ENCODE results near the gene LRRC52.

DNA sequence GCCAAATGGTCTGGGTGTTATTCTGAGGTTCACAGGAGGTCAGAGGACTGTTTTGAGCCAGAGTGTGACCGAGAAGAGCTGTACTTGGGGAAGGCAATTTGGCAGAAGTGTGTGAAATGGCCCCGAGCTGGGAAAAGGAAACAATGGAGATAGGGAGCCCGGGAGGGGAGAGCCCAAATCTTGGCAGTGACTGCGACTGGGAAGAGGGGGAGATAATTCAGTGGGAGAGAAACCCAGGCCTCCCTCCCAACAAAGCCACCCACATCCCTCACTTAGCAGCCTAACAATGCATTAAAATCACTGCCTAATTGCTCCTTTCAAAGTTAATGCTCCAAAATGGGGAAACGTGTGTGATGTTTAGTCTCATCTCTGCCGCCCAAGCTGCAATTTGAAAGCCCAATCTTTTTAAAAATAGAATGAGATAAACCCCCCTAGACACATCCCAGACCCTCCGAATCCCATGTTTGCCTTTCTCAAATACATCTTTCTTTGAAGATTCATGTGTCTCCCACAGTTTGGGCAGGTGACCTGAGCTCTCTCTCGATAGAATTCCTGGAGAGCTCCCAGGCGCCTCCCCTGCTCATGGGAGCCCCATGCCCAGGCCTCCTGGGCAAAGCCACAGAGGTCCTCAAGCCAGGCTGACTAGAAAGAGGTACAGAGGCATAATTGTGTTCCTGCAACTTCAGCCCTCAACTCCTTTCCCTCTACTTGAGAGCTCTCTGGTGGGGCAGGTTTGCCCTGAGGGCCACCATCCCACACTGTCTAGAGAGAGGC is 17.3 kb downstream of the LRRC52 start:
- no peak for TF ChIP-seq POLR2A (IDR thresholded peaks at IDR 0.05)
- TF ChIP-seq, protein P1, sequence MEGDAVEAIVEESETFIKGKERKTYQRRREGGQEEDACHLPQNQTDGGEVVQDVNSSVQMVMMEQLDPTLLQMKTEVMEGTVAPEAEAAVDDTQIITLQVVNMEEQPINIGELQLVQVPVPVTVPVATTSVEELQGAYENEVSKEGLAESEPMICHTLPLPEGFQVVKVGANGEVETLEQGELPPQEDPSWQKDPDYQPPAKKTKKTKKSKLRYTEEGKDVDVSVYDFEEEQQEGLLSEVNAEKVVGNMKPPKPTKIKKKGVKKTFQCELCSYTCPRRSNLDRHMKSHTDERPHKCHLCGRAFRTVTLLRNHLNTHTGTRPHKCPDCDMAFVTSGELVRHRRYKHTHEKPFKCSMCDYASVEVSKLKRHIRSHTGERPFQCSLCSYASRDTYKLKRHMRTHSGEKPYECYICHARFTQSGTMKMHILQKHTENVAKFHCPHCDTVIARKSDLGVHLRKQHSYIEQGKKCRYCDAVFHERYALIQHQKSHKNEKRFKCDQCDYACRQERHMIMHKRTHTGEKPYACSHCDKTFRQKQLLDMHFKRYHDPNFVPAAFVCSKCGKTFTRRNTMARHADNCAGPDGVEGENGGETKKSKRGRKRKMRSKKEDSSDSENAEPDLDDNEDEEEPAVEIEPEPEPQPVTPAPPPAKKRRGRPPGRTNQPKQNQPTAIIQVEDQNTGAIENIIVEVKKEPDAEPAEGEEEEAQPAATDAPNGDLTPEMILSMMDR (IDR thresholded peaks at IDR 0.05) = no peak

Measured in testis (tissue), 2 donors.